K562 (cell line): ENCODE measurements around the gene GTF3C4. TPM values are rescaled to one million over a fixed set of nuclear protein-coding genes. Genes with fewer than 3 reads are reported as not detected.

ENCODE experiments used
- CAMTA2 ChIP-seq: fragments of 250-450 bp; sonication (Bioruptor Pico); conservative IDR thresholded peaks from 2 replicates; pipeline ENCODE4 v1.5.1; 2022
- CREB3L1 ChIP-seq: fragments of 450-650 bp; IDR thresholded peaks from 2 replicates; pipeline ENCODE4 v1.6.1; 2014; ENCODE audit warnings: low read depth, mild to moderate bottlenecking, moderate library complexity, borderline replicate concordance
- E2F6 ChIP-seq, 2 experiments: IDR thresholded peaks; 2 replicates each; pipeline ENCODE4 v1.6.1; 2011; ENCODE audit warnings: borderline replicate concordance in 1 of 2, control low read depth in 1 of 2, low read depth in 1 of 2, low read length in 1 of 2, mild to moderate bottlenecking in 1 of 2, mixed read lengths in 1 of 2, moderate library complexity in 1 of 2; ENCODE audit not compliant: insufficient read depth in 1 of 2, insufficient read length in 1 of 2, poor library complexity in 1 of 2, severe bottlenecking in 1 of 2; ENCODE audit errors: extremely low read depth in 1 of 2
- ILF3 ChIP-seq: fragments of 450-650 bp; IDR thresholded peaks from 2 replicates; pipeline ENCODE4 v1.6.1; 2018; ENCODE audit warnings: antibody characterized with exemption, mild to moderate bottlenecking, moderate library complexity, borderline replicate concordance
- KDM4B ChIP-seq, 2 experiments: fragments of 450-650 bp in 1 of 2; sonication (generic) in 1 of 2; IDR thresholded peaks; 2 replicates each; pipeline ENCODE4 v1.6.1; 2016 to 2017; ENCODE audit warnings: borderline replicate concordance in 2 of 2, antibody characterized with exemption in 1 of 2, low read depth in 1 of 2, mild to moderate bottlenecking in 1 of 2
- KLF1 ChIP-seq: fragments of 450-650 bp; IDR thresholded peaks from 2 replicates; pipeline ENCODE4 v1.6.1; 2016; ENCODE audit warnings: missing genetic modification characterization, missing compliant biosample characterization
- MBD2 ChIP-seq: sonication (generic); IDR thresholded peaks from 2 replicates; pipeline ENCODE4 v1.6.1; 2016; ENCODE audit warnings: low read depth, borderline replicate concordance
- MLX ChIP-seq, 2 experiments: fragments of 450-650 bp in 1 of 2; sonication (generic) in 1 of 2; formaldehyde crosslinking; conservative IDR thresholded peaks; 2 replicates each; pipeline versions ENCODE4 v1.4.0 to v1.8.1; 2020 to 2022; ENCODE audit warnings: mild to moderate bottlenecking in 1 of 2, missing genetic modification reagents in 1 of 2
- NONO ChIP-seq, 2 experiments: fragments of 200-400 bp in 1 of 2; fragments of 450-650 bp in 1 of 2; formaldehyde crosslinking in 1 of 2; IDR thresholded peaks; 2 replicates each; pipeline ENCODE4 v1.6.1; 2017; ENCODE audit warnings: low read depth in 2 of 2, mild to moderate bottlenecking in 2 of 2, moderate library complexity in 2 of 2, low read length in 1 of 2
- NR3C1 ChIP-seq: sonication (generic); formaldehyde crosslinking; IDR thresholded peaks from 2 replicates; pipeline ENCODE4 v1.8.1; 2022; ENCODE audit warnings: missing genetic modification reagents
- SAFB ChIP-seq: fragments of 200-400 bp; formaldehyde crosslinking; IDR thresholded peaks from 2 replicates; pipeline ENCODE4 v1.6.1; 2017; ENCODE audit warnings: low read depth, low read length, borderline replicate concordance
- SNIP1 ChIP-seq: fragments of 450-650 bp; IDR thresholded peaks from 2 replicates; pipeline ENCODE4 v1.7.1; 2017; ENCODE audit warnings: low read depth, mild to moderate bottlenecking
- SREBF1 ChIP-seq: fragments of 150-350 bp; IDR thresholded peaks from 2 replicates; pipeline ENCODE4 v1.6.1; 2014; ENCODE audit warnings: antibody characterized with exemption, low read depth, low read length, borderline replicate concordance
- TAL1 ChIP-seq: fragments of 450-650 bp; IDR thresholded peaks from 2 replicates; pipeline ENCODE4 v1.6.1; 2016; ENCODE audit warnings: mild to moderate bottlenecking
- XRCC5 ChIP-seq: fragments of 200-400 bp; formaldehyde crosslinking; IDR thresholded peaks from 2 replicates; pipeline ENCODE4 v1.6.1; 2017; ENCODE audit warnings: low read depth, mild to moderate bottlenecking, low read length
- ZNF133 ChIP-seq: fragments of 250-450 bp; sonication (Bioruptor Pico); IDR thresholded peaks from 2 replicates; pipeline ENCODE4 v1.4.0; 2020; ENCODE audit warnings: mild to moderate bottlenecking
- ZNF263 ChIP-seq: sonication (generic); formaldehyde crosslinking; IDR thresholded peaks from 2 replicates; pipeline ENCODE4 v1.8.0; 2022; ENCODE audit warnings: mild to moderate bottlenecking, missing genetic modification reagents, borderline replicate concordance
- ZNF445 ChIP-seq: fragments of 250-450 bp; sonication (Bioruptor Pico); IDR thresholded peaks from 2 replicates; pipeline ENCODE4 v1.4.0; 2020; ENCODE audit warnings: low read depth, mild to moderate bottlenecking, moderate library complexity
- polyA plus RNA-seq, 8 experiments: library from polyadenylated mRNA; depleted of rRNA in 4 of 8; stranded (reverse) in 5 of 8; unstranded in 3 of 8; fragments of >200 nt; fragmentation: Nextera tagmentation in 2 of 8; fragmentation: Illumina TruSeq in 1 of 8; extraction: Ambion mirVana in 2 of 8; extraction: Trizol in 1 of 8; gene quantifications; 2 replicates each; pipeline versions ENCODE4 v1.2.1 to v1.2.3, GENCODE V29; 2011 to 2014; ENCODE audit warnings: inconsistent platforms in 1 of 8, missing spikeins in 1 of 8
- total RNA-seq, 7 experiments: library from RNA; depleted of rRNA in 6 of 7; stranded (reverse); fragments of >200 nt in 6 of 7; fragmentation: Illumina TruSeq in 2 of 7; extraction: Trizol in 2 of 7; gene quantifications; 2 replicates each; pipeline versions ENCODE4 v1.2.1 to v1.2.3, GENCODE V29; 2011 to 2021; ENCODE audit warnings: low replicate concordance in 1 of 7
- TF ChIP-seq, protein P1 (sequence below): sonication (generic); formaldehyde crosslinking; IDR thresholded peaks from 2 replicates; pipeline ENCODE4 v1.8.0; 2022; ENCODE audit warnings: missing genetic modification reagents, mild to moderate bottlenecking, borderline replicate concordance

Gene GTF3C4
- total and polyA plus RNA-seq, 9 of the 15 experiments (the other 6 are each of a cell fraction or from before 2014, with no cell fraction given): 3.9 to 20.0 (median 12.2) TPM

- TF ChIP-seq ZNF263 (peak; percentile 9; the same call in 1 of the 2 replicates), KDM4B (IDR thresholded peaks at IDR 0.05; ENCODE audit: borderline replicate concordance in 2 of 2, low read depth in 1 of 2) (no peak), XRCC5 (0 out of 2 replicates have a peak, but pooled peaks have one; percentile 6), ZNF445 (CRISPR knock-in tag) (no peak), NONO (IDR thresholded peaks at IDR 0.05; ENCODE audit: low read depth in 2 of 2, low read length in 1 of 2) (peak; percentile 27 to 37; a peak in 1 of 4 replicates), ILF3 (no peak), SNIP1 (no peak), ZNF133 (CRISPR knock-in tag) (peak; percentile 29; the same call in 1 of the 2 replicates), NR3C1 (CRISPR knock-in tag) (0 out of 2 replicates have a peak, but pooled peaks have one; percentile 92), TAL1 (0 out of 2 replicates have a peak, but pooled peaks have one; percentile 14), SREBF1 (no peak), KLF1 (tag) (peak; percentile 81), E2F6 (IDR thresholded peaks at IDR 0.05; ENCODE audit: borderline replicate concordance in 1 of 2, extremely low read depth in 1 of 2, insufficient read depth in 1 of 2, insufficient read length in 1 of 2, low read depth in 1 of 2, low read length in 1 of 2, poor library complexity in 1 of 2, severe bottlenecking in 1 of 2) (peak; percentile 82 to 95), CAMTA2 (CRISPR knock-in tag) (no peak), SAFB (peak; percentile 93), CREB3L1 (peak; percentile 85), MLX (CRISPR knock-in tag; conservative IDR thresholded peaks at IDR 0.05) (no peak; a peak in 1 of 4 replicates), MBD2 (peak; percentile 16; the same call in 1 of the 2 replicates)
- TF ChIP-seq, protein P1, sequence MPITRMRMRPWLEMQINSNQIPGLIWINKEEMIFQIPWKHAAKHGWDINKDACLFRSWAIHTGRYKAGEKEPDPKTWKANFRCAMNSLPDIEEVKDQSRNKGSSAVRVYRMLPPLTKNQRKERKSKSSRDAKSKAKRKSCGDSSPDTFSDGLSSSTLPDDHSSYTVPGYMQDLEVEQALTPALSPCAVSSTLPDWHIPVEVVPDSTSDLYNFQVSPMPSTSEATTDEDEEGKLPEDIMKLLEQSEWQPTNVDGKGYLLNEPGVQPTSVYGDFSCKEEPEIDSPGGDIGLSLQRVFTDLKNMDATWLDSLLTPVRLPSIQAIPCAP (CRISPR knock-in tag): peak; percentile 57; the same call in 1 of the 2 replicates
These were observed 387 bp upstream of the GTF3C4 start, which contains the start of gene DDX31 (continued) for GRCh38 chr9:132669698-132670456.
